GF-D8 (cell line): ENCODE data around the gene SATB2.

Experiments
- DNase-seq: peaks from one replicate; lab custom pipeline; 2025; lab: John Stamatoyannopoulos, UW

The SATB2 gene

GRCh38 chr2:199465988-199466691, 8.4 kb upstream of the SATB2 start:
- no peak for DNase-seq

GRCh38 chr2:199465390-199465789, 7.7 kb upstream of the SATB2 start:
- no peak for DNase-seq

DNA sequence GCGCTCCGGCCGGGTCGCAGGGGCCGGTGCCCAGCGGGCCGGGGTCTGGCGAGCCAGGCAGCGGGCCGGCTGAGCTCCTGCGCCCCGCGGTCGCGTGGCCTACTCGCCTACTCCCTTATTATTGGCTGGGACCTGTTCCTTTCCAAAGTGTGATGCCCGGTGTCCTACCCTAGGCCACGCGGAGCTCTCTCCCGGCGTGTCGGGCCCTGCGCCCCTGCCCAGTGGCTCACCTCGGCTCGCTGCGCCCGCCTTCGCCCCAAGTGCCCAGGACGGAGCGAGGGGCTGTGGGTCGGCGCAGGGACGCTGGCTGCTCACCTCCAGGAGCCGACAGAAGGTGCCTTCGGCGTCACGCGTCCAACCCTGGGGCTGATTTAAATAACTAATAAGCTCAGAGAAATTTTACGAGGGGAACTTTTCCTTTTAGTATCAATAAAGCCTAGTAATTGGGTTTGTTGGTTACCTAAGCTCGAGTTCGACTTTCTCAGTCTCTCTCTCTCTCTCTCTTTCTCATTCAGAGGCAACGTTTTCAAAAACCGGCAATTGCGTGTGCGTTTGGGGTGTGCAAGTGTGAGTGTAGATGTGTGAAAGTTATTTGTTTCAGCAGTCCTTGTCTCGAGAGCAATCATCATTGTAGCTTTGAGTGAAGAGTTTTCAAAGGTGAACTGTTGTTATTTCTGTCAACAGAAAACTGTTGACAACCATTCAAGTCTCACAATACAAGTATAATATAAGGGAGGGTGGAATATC, 7.0 kb upstream of the SATB2 start:
- DNase-seq, result no peak

GRCh38 chr2:199463708-199464605, 6.2 kb upstream of the SATB2 start:
- no peak for DNase-seq

- peak; percentile 35 for DNase-seq
These were observed 5.4 kb upstream of the SATB2 start for GRCh38 chr2:199462956-199463692.

DNA sequence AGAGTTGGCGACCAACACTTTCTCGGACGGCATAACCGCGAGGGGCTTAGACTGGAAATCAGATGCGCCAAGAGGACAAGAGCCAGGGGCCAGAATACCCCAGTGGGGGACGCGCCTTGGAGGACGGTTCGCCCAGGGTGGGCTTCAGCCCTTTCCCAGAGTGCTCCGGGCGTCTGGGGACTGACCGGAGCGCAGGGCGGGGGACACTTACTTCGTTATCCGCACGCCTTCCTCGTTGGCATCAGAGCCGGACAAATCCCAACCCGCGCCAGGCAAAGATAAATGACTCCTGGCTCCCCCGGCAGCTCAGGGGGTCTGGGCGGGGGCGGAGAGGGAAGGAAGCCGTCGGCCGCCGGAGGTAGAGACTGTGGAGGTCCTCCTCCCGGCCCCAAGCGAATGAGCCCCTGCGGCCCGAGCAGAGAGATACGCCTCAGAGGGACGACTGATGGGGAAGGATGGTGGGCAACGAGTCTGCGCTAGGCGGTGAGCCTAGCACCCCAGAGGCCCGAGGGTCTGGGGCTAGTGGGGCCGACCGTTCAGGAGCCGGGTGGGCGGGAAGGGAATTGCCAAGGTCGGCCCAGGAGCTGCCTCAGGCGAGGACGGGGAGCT, 4.7 kb upstream of the SATB2 start:
- no peak for DNase-seq

DNA sequence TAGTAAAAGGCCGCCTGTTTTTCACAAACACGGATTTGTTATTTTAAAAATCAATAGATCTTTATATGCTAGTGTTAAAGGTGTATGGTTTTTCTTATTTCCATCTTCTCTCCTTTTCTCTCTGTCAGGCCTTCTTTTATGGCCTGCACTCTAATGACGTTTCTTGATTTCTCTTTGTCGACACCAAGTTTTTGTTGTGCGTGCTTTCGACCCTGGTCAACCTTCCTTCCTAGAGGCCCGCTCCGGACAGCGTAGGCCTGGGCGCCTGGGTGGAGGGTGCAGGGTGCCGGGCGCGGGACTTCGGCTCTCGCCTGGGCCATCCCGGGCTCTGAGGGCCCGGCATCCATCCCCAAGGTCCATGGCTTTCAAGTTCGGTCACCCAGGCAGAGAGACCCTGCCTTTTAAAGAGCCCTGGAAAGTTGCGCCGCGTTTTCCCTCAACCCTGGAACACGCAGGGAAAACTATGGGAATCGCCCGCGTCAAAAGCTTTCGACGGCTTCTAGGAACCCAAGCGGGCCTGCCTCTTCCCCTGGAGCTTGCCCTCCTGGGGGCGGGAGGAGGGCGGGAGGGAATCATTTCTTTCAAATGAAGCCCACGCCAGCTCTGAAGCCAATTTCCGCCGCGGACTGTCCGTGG, 4.1 kb upstream of the SATB2 start:
- no peak for DNase-seq

GRCh38 chr2:199460846-199461710, 3.3 kb upstream of the SATB2 start:
- no peak for DNase-seq

DNA sequence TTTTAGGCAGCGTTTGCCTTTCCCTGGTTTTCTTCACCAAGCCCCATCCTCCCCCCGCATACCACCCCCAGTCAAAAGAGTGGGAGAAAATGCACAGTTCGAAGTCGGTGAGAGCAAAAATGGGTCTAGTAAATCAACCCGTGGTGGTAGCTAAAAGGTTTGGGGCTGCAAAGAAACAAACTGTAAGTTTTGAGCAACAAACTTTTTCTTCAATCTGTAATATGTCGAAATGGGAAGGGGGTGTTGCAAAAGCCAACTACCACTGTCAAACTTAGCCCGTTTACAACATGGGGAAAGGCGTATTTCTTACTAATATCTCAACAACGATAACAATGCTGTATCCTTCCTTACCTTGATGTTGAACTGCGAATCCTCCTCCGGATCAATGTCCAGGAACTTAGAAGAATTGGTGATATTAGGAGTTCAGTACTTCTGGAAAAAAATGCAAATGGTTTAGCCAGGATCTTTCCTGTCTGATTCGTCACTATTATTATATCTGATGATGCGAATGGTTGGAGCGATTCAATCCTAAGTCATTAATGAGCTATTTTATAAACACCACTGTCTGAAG, 2.4 kb upstream of the SATB2 start:
- DNase-seq, result peak; percentile 45

- DNase-seq, result peak; percentile 74
These were observed 1.8 kb upstream of the SATB2 start for GRCh38 chr2:199459286-199460100.

DNA sequence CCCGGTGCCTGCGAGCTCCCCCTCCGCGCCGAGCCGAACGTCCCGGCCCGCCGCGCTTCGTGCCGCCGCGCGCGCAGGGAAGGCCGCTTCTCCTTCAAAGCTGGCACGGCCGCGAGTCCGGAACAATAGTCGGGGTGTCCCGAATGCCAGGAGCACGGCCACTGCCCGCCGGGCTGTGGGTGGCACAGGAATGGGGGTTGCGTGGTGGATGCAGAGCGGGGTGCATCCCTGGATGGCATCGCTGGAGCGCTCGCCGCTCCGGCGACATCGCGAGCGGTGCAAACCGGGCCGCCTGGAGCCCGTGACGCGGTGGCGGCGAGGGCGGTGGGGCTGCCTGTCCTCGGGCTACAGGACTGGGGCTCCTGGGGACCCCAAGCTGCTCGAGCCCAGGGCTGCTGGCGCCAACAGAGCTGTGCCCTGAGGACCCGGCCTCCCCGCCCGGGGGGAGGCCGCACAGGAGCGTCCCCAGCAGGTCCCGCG, 1.1 kb upstream of the SATB2 start:
- no peak for DNase-seq

- DNase-seq, result peak; percentile 22
These were observed 468 bp upstream of the SATB2 start for GRCh38 chr2:199458009-199458805.

GRCh38 chr2:199456383-199457146, 1.2 kb downstream of the SATB2 start:
- DNase-seq, result peak; percentile 60

DNA sequence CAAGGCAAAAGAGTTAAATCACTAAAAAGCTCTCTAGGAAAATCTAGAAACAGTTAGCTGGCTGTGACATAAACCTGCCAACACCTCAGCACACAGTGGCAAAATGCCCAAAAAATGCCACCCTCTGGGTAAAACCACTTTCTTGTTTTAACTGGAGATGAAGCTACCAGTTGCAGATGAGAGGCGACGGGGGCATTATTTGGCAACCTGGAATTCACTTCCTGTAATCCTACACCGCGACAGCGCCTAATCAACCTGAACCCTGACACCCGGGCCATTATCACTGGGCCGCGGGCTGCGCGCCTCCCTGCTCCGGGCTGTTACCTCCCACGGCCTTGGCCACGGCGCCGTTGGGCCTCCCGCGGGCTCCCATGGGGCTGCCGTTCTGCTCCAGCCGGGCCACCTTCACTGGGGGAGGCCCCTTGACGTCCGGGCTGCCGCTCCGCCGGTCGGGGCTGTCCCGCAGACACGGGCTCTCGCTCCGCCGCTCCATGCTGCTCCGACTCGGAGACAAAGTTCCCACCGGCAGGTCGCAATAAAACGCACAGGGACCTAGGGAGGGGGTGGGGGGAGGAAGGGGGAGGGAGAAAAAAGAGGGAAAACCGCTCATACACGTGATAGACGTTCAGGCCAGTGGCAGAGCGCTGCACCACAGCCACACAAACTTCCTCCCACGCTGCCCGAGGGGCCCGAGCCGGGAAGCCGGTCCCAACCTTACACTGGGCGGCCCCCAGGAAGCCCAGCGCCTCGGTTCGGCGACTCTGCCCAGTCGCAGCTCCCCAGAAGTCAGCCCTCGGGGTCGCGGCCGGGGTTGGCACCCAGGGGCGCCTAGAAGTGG, 2.0 kb downstream of the SATB2 start:
- DNase-seq, result peak; percentile 91

- no peak for DNase-seq
These were observed 2.6 kb downstream of the SATB2 start for GRCh38 chr2:199455210-199455544.

DNA sequence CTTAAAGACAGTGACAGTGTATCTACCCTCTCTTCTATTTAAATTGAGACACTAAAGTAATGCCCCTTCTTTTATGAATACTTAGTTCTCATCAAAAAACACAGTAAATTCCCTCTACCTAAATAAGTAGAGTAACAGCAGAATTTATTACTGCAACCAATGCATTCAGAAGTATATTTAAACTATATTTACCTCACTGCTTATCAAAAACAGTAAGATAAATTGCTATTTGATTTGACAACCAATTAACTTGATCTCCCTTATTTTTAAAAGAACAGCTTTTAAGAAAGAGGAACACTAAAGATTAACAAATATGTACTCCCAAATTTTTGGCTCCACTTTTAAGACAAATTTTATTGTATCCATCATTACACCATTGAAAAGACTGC, 4.8 kb downstream of the SATB2 start:
- no peak for DNase-seq
